ENCODE measurements around the gene BHLHE40. TPM values are rescaled to one million over a fixed set of nuclear protein-coding genes. Genes with fewer than 3 reads are reported as not detected.

BHLHE40 gene
- total RNA-seq, 4 donors from 2014 or later = 19.2 to 96.7 (median 45.3) TPM

GRCh38 chr3:4986175-4986781 is 7.0 kb downstream of the BHLHE40 start:
- no peaks in the 10 kb centered on the region for H3K27me3 ChIP-seq
- H3K36me3 ChIP-seq = no peaks in the 10 kb centered on the region
- peak; percentile 2 to 3 for ATAC-seq
- in situ Hi-C loops (cut with MboI; ENCODE audit: low sequenced_read_pairs in 4 of 4) (loop anchor here in 1 of 4 donors (25.0 kb wide), 1 partner anchor 201 kb away; the partner anchor contains the start of gene EDEM1), intact Hi-C loops (cut with DNase I; ENCODE audit: low total_unique reads) (no loop called here)
- peak overlapping the region; percentile 96 to 100 (median 99) for H3K27ac ChIP-seq
- H3K4me3 ChIP-seq = peak overlapping the region; percentile 45 to 55 (median 50)
- DNase-seq = no peak
- peaks cover 48 to 84% of the 10 kb centered on the region in 2 donors for H3K4me1 ChIP-seq
- no peaks in the 10 kb centered on the region for H3K9me3 ChIP-seq
- TF ChIP-seq, protein P1, sequence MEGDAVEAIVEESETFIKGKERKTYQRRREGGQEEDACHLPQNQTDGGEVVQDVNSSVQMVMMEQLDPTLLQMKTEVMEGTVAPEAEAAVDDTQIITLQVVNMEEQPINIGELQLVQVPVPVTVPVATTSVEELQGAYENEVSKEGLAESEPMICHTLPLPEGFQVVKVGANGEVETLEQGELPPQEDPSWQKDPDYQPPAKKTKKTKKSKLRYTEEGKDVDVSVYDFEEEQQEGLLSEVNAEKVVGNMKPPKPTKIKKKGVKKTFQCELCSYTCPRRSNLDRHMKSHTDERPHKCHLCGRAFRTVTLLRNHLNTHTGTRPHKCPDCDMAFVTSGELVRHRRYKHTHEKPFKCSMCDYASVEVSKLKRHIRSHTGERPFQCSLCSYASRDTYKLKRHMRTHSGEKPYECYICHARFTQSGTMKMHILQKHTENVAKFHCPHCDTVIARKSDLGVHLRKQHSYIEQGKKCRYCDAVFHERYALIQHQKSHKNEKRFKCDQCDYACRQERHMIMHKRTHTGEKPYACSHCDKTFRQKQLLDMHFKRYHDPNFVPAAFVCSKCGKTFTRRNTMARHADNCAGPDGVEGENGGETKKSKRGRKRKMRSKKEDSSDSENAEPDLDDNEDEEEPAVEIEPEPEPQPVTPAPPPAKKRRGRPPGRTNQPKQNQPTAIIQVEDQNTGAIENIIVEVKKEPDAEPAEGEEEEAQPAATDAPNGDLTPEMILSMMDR (IDR thresholded peaks at IDR 0.05 in 4 of 5, conservative IDR thresholded peaks at IDR 0.05 in 1 of 5) = no peak
- TF ChIP-seq POLR2A (IDR thresholded peaks at IDR 0.05) = no peak

DNA sequence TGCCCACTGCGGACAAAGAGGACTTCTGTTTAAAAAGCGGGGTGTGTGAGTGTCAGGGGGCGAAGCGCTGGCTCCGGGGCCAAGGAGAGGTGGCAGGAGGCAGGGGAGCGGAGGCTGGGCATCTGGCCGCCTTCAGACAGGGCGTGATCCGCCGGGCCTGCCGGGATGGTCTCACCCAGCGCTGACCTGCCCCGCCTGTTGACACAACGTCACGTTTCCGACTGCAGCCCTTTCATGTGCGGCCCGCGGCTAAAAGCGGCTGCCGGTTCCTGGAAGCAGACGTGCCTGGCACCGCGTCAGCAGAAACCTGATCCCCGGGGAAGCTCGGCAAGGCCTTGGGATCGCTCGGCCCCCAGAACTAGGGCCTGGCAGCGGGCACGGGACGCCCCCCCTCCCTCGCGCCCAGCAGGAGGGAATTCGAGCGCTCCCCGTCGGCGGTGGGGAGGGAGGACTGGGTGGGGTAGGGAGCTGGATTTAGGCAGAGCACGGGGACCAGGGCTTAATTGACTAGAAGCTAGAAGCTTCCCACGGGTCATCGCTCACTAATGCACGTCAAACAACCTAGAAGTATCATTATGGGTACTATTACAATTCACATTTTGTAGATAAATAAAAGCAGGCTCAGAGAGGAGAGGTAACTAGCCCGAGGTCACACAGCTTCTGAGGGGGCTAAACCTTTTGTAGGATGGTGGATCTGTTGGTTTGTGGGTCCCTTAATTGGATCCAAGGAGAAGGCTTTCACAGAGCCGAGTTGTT is 7.7 kb downstream of the BHLHE40 start:
- Histone ChIP-seq H3K27ac (peak overlapping the region; percentile 96 to 100 (median 99)), H3K9me3 (no peaks in the 10 kb centered on the region), H3K36me3 (no peaks in the 10 kb centered on the region), H3K4me3 (peak overlapping the region; percentile 45 to 55 (median 50)), H3K4me1 (peaks cover 48 to 78% of the 10 kb centered on the region in 2 donors), H3K27me3 (no peaks in the 10 kb centered on the region)
- DNase-seq (peak; percentile 98 to 99), ATAC-seq (peak; percentile 49)
- in situ Hi-C loops (cut with MboI; ENCODE audit: low sequenced_read_pairs in 4 of 4) (loop anchor here in 1 of 4 donors (25.0 kb wide), 1 partner anchor 200 kb away; the partner anchor contains the start of gene EDEM1), intact Hi-C loops (cut with DNase I; ENCODE audit: low total_unique reads) (no loop called here)
- peak; percentile 77 to 86 for TF ChIP-seq POLR2A (IDR thresholded peaks at IDR 0.05)
- TF ChIP-seq, protein P1 (IDR thresholded peaks at IDR 0.05 in 4 of 5, conservative IDR thresholded peaks at IDR 0.05 in 1 of 5) = no peak

GRCh38 chr3:4987538-4988296 is 8.5 kb downstream of the BHLHE40 start:
- no peaks in the 10 kb centered on the region for H3K36me3 ChIP-seq
- DNase-seq (no peak), ATAC-seq (no peak)
- H3K27me3 ChIP-seq = no peaks in the 10 kb centered on the region
- TF ChIP-seq, protein P1 (IDR thresholded peaks at IDR 0.05 in 4 of 5, conservative IDR thresholded peaks at IDR 0.05 in 1 of 5) = no peak
- no peak for TF ChIP-seq POLR2A (IDR thresholded peaks at IDR 0.05)
- intact Hi-C loops (cut with DNase I; ENCODE audit: low total_unique reads) (loop anchor here (2.0 kb wide), 2 partner anchors 35 to 65 kb away; no protein-coding TSS in a partner anchor), in situ Hi-C loops (cut with MboI; ENCODE audit: low sequenced_read_pairs in 4 of 4) (loop anchor here in 1 of 4 donors (25.0 kb wide), 1 partner anchor 200 kb away; the partner anchor contains the start of gene EDEM1)
- H3K4me3 ChIP-seq = peak overlapping the region in 3 of 4 donors; percentile 36 to 55 (median 45)
- H3K9me3 ChIP-seq = no peaks in the 10 kb centered on the region
- H3K4me1 ChIP-seq = peaks cover 48 to 70% of the 10 kb centered on the region in 2 donors
- H3K27ac ChIP-seq = peak overlapping the region; percentile 96 to 100 (median 99)

GRCh38 chr3:4988983-4989834 is 10.0 kb downstream of the BHLHE40 start:
- ATAC-seq = peak; percentile 63 to 73
- TF ChIP-seq, protein P1 (IDR thresholded peaks at IDR 0.05 in 4 of 5, conservative IDR thresholded peaks at IDR 0.05 in 1 of 5) = no peak
- TF ChIP-seq POLR2A (IDR thresholded peaks at IDR 0.05) = peak; percentile 22 to 70
- Histone ChIP-seq H3K4me1 (peaks cover 48 to 67% of the 10 kb centered on the region in 2 donors), H3K27ac (peak overlapping the region; percentile 96 to 100 (median 99)), H3K27me3 (no peaks in the 10 kb centered on the region), H3K9me3 (no peaks in the 10 kb centered on the region), H3K4me3 (no peak overlapping the region), H3K36me3 (no peaks in the 10 kb centered on the region)
- in situ Hi-C loops (cut with MboI; ENCODE audit: low sequenced_read_pairs in 4 of 4) = loop anchor here in 1 of 4 donors (25.0 kb wide), 1 partner anchor 198 kb away; the partner anchor contains the start of gene EDEM1
- DNase-seq = peak; percentile 95 to 97
- intact Hi-C loops (cut with DNase I; ENCODE audit: low total_unique reads) = loop anchor here (1.0 to 2.0 kb wide), 3 partner anchors 11 to 64 kb away; no protein-coding TSS in a partner anchor
